ENCODE results near the gene TEX28.

GRCh38 chrX:154313147-154313546 lies 18.2 kb upstream of the TEX28 start:
- TF ChIP-seq POLR2A (IDR thresholded peaks at IDR 0.05; ENCODE audit: low read length) (no peak), SREBF2 (IDR thresholded peaks at IDR 0.05) (no peak), CTCF (IDR thresholded peaks at IDR 0.05) (no peak), ELK1 (IDR thresholded peaks at IDR 0.05; ENCODE audit: low read depth, low read length) (no peak), HMGXB4 (CRISPR knock-in tag; IDR thresholded peaks at IDR 0.05; ENCODE audit: borderline replicate concordance) (no peak), MAX (IDR thresholded peaks at IDR 0.05) (no peak), REST (IDR thresholded peaks at IDR 0.05) (no peak), BHLHE40 (IDR thresholded peaks at IDR 0.05; ENCODE audit: low read depth, low read length) (no peak), CEBPB (IDR thresholded peaks at IDR 0.05) (no peak), POLR2AphosphoS2 (conservative IDR thresholded peaks at IDR 0.05; ENCODE audit: low read length) (no peak)
